ENCODE results near the gene STK38.

GRCh38 chr6:36492621-36493020, 54.7 kb downstream of the STK38 start:
- TF ChIP-seq POLR2AphosphoS5 (IDR thresholded peaks at IDR 0.05) (no peak), POLR2A (IDR thresholded peaks at IDR 0.05) (no peak), EP300 (IDR thresholded peaks at IDR 0.05) (no peak)
- TF ChIP-seq, protein P1, sequence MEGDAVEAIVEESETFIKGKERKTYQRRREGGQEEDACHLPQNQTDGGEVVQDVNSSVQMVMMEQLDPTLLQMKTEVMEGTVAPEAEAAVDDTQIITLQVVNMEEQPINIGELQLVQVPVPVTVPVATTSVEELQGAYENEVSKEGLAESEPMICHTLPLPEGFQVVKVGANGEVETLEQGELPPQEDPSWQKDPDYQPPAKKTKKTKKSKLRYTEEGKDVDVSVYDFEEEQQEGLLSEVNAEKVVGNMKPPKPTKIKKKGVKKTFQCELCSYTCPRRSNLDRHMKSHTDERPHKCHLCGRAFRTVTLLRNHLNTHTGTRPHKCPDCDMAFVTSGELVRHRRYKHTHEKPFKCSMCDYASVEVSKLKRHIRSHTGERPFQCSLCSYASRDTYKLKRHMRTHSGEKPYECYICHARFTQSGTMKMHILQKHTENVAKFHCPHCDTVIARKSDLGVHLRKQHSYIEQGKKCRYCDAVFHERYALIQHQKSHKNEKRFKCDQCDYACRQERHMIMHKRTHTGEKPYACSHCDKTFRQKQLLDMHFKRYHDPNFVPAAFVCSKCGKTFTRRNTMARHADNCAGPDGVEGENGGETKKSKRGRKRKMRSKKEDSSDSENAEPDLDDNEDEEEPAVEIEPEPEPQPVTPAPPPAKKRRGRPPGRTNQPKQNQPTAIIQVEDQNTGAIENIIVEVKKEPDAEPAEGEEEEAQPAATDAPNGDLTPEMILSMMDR (IDR thresholded peaks at IDR 0.05) = no peak
